GM12874 (cell line): ENCODE measurements around the gene TMED6.

Source experiments
- CTCF ChIP-seq: IDR thresholded peaks from 2 replicates; pipeline ENCODE4 v1.5.1; 2011; ENCODE audit warnings: low read depth, mild to moderate bottlenecking, control low read depth, low read length, moderate library complexity; ENCODE audit not compliant: insufficient read depth

Gene TMED6

GRCh38 chr16:69327585-69328310 lies 23.8 kb downstream of the TMED6 start:
- no peak for TF ChIP-seq CTCF

GRCh38 chr16:69326172-69326873 lies 25.3 kb downstream of the TMED6 start:
- no peak for TF ChIP-seq CTCF

- no peak for TF ChIP-seq CTCF
These were observed 25.8 kb downstream of the TMED6 start for GRCh38 chr16:69325784-69326171.

GRCh38 chr16:69324585-69325253 lies 26.9 kb downstream of the TMED6 start:
- TF ChIP-seq CTCF: no peak

GRCh38 chr16:69324013-69324531 lies 27.5 kb downstream of the TMED6 start:
- TF ChIP-seq CTCF: no peak

- no peak for TF ChIP-seq CTCF
These were observed 28.2 kb downstream of the TMED6 start for GRCh38 chr16:69323415-69323814.

GRCh38 chr16:69322343-69322742 lies 29.2 kb downstream of the TMED6 start:
- no peak for TF ChIP-seq CTCF
